HEK293 (cell line): ENCODE measurements around the gene MAN1C1.

ENCODE experiments used
- CTCF ChIA-PET: fragments of 350-600 bp; formaldehyde crosslinking; extraction: SDS; loops from one replicate; lab custom pipeline; 2021; ENCODE audit warnings: antibody characterized with exemption; lab: Yijun Ruan, JAX
- POLR2A ChIA-PET: fragments of 300-600 bp; formaldehyde crosslinking; extraction: SDS; loops from one replicate; lab custom pipeline; 2020; ENCODE audit warnings: antibody characterized with exemption, inconsistent platforms; lab: Yijun Ruan, JAX
- H3K27ac ChIP-seq: fragments of 200-500 bp; sonication (Bioruptor generic); 2 replicates; pipeline ENCODE4 v1.5.1; 2014; ENCODE audit warnings: low read depth, low read length, control low read depth, inconsistent platforms; ENCODE audit errors: extremely low read depth
- H3K36me3 ChIP-seq, 2 experiments: fragments of 200-500 bp in 1 of 2; sonication (Bioruptor generic) in 1 of 2; 1 replicate in 1 of 2; 2 replicates in 1 of 2; pipeline ENCODE4 v1.5.1; 2014 to 2017; ENCODE audit warnings: inconsistent platforms in 2 of 2, low read length in 2 of 2; ENCODE audit not compliant: control insufficient read depth in 2 of 2, insufficient read depth in 1 of 2
- H3K4me1 ChIP-seq: fragments of 200-500 bp; sonication (Bioruptor generic); 2 replicates; pipeline ENCODE4 v1.5.1; 2014; ENCODE audit warnings: mild to moderate bottlenecking, low read length, inconsistent platforms; ENCODE audit not compliant: control insufficient read depth, insufficient read depth
- H3K4me3 ChIP-seq: 2 replicates; pipeline ENCODE4 v1.5.1; 2011; ENCODE audit warnings: low read depth, mild to moderate bottlenecking, control low read depth, low read length, moderate library complexity
- H3K9me3 ChIP-seq: fragments of 200-500 bp; sonication (Bioruptor generic); 2 replicates; pipeline ENCODE4 v1.5.1; 2014; ENCODE audit warnings: low read depth, low read length, inconsistent platforms; ENCODE audit not compliant: control insufficient read depth, insufficient read depth
- GLI4 ChIP-seq: fragments of 450-650 bp; formaldehyde crosslinking; IDR thresholded peaks from 2 replicates; pipeline ENCODE4 v1.5.1; 2016; ENCODE audit warnings: missing biosample characterization, missing genetic modification characterization
- GLIS2 ChIP-seq: fragments of 450-650 bp; formaldehyde crosslinking; IDR thresholded peaks from 2 replicates; pipeline ENCODE4 v1.5.1; 2016; ENCODE audit warnings: missing biosample characterization, missing genetic modification characterization
- IKZF3 ChIP-seq: fragments of 450-650 bp; IDR thresholded peaks from 2 replicates; pipeline ENCODE4 v1.5.0; 2018; ENCODE audit warnings: missing biosample characterization, mild to moderate bottlenecking, missing genetic modification characterization, moderate library complexity
- KLF17 ChIP-seq: fragments of 450-650 bp; formaldehyde crosslinking; IDR thresholded peaks from 2 replicates; pipeline ENCODE4 v1.5.1; 2016; ENCODE audit warnings: missing biosample characterization, missing genetic modification characterization
- RBAK ChIP-seq: fragments of 450-650 bp; formaldehyde crosslinking; IDR thresholded peaks from 2 replicates; pipeline ENCODE4 v1.5.1; 2016; ENCODE audit warnings: missing biosample characterization, missing genetic modification characterization
- ZBTB26 ChIP-seq: fragments of 450-650 bp; formaldehyde crosslinking; optimal IDR thresholded peaks from 2 replicates; pipeline ENCODE3; 2016; ENCODE audit warnings: missing biosample characterization, mild to moderate bottlenecking, missing genetic modification characterization
- ZBTB6 ChIP-seq: fragments of 450-650 bp; formaldehyde crosslinking; IDR thresholded peaks from 2 replicates; pipeline ENCODE4 v1.5.1; 2017; ENCODE audit warnings: missing biosample characterization, missing genetic modification characterization
- ZFP3 ChIP-seq: fragments of 450-650 bp; formaldehyde crosslinking; IDR thresholded peaks from 2 replicates; pipeline ENCODE4 v1.5.1; 2016; ENCODE audit warnings: low read depth, missing biosample characterization, missing genetic modification characterization
- ZNF239 ChIP-seq: fragments of 450-650 bp; formaldehyde crosslinking; IDR thresholded peaks from 2 replicates; pipeline ENCODE4 v1.5.1; 2016; ENCODE audit warnings: missing biosample characterization, missing genetic modification characterization
- ZNF248 ChIP-seq: fragments of 450-650 bp; formaldehyde crosslinking; IDR thresholded peaks from 2 replicates; pipeline ENCODE4 v1.5.1; 2017; ENCODE audit warnings: missing biosample characterization, missing genetic modification characterization
- ZNF274 ChIP-seq, 2 experiments: fragments of 200-500 bp in 1 of 2; fragments of 450-650 bp in 1 of 2; sonication (Bioruptor generic) in 1 of 2; formaldehyde crosslinking in 1 of 2; IDR thresholded peaks; 2 replicates each; pipeline versions ENCODE4 v1.5.1 to v1.6.1; 2014 to 2016; ENCODE audit warnings: borderline replicate concordance in 1 of 2, inconsistent platforms in 1 of 2, low read length in 1 of 2, missing biosample characterization in 1 of 2, missing genetic modification characterization in 1 of 2
- ZNF341 ChIP-seq: fragments of 450-650 bp; formaldehyde crosslinking; IDR thresholded peaks from 2 replicates; pipeline ENCODE4; 2016; ENCODE audit warnings: low read depth, missing biosample characterization, missing genetic modification characterization
- ZNF398 ChIP-seq: fragments of 450-650 bp; formaldehyde crosslinking; IDR thresholded peaks from 2 replicates; pipeline ENCODE4 v1.5.1; 2017; ENCODE audit warnings: missing biosample characterization, missing genetic modification characterization
- ZNF549 ChIP-seq: fragments of 450-650 bp; IDR thresholded peaks from 2 replicates; pipeline ENCODE4 v1.5.1; 2018; ENCODE audit warnings: missing biosample characterization, missing genetic modification characterization, mild to moderate bottlenecking, inconsistent platforms, moderate library complexity
- ZNF623 ChIP-seq: fragments of 450-650 bp; formaldehyde crosslinking; IDR thresholded peaks from 2 replicates; pipeline ENCODE4 v1.5.1; 2016; ENCODE audit warnings: missing biosample characterization, missing genetic modification characterization
- ZNF629 ChIP-seq: fragments of 450-650 bp; formaldehyde crosslinking; IDR thresholded peaks from 2 replicates; pipeline ENCODE4 v1.5.1; 2017; ENCODE audit warnings: missing biosample characterization, missing genetic modification characterization
- ZNF670 ChIP-seq: fragments of 450-650 bp; formaldehyde crosslinking; IDR thresholded peaks from 2 replicates; pipeline ENCODE4 v1.5.1; 2016; ENCODE audit warnings: missing biosample characterization, missing genetic modification characterization, low read depth
- ZNF701 ChIP-seq: fragments of 450-650 bp; formaldehyde crosslinking; IDR thresholded peaks from 2 replicates; pipeline ENCODE4 v1.5.1; 2016; ENCODE audit warnings: missing biosample characterization, missing genetic modification characterization
- ZNF76 ChIP-seq: fragments of 450-650 bp; formaldehyde crosslinking; IDR thresholded peaks from 2 replicates; pipeline ENCODE4; 2016; ENCODE audit warnings: low read depth, missing biosample characterization, missing genetic modification characterization, borderline replicate concordance
- ZNF777 ChIP-seq: fragments of 450-650 bp; formaldehyde crosslinking; IDR thresholded peaks from 2 replicates; pipeline ENCODE4 v1.5.1; 2017; ENCODE audit warnings: missing biosample characterization, missing genetic modification characterization, borderline replicate concordance
- ZSCAN30 ChIP-seq: fragments of 450-650 bp; IDR thresholded peaks from 2 replicates; pipeline ENCODE4 v1.5.1; 2018; ENCODE audit warnings: missing biosample characterization, mild to moderate bottlenecking, missing genetic modification characterization, moderate library complexity
- ZXDB ChIP-seq: fragments of 450-650 bp; formaldehyde crosslinking; IDR thresholded peaks from 2 replicates; pipeline ENCODE4 v1.5.1; 2016; ENCODE audit warnings: missing biosample characterization, missing genetic modification characterization

MAN1C1 gene

GRCh38 chr1:25572708-25573590 lies 43.6 kb upstream of the MAN1C1 start (continued):
- 0 out of 2 replicates have a peak, but pooled peaks have one; percentile 27 for TF ChIP-seq ZBTB6 (tag by site-specific recombination)
- TF ChIP-seq ZNF629 (tag by site-specific recombination): no peak
- no peak for TF ChIP-seq RBAK (tag by site-specific recombination)
- no peak for TF ChIP-seq ZNF239 (tag by site-specific recombination)
- TF ChIP-seq GLIS2 (tag by site-specific recombination): no peak
- no peak for TF ChIP-seq ZFP3 (tag by site-specific recombination)
- TF ChIP-seq ZNF398 (tag by site-specific recombination): no peak

GRCh38 chr1:25573591-25573930 lies 43.0 kb upstream of the MAN1C1 start:
- CTCF ChIA-PET: interaction anchor here (0.5 to 3.1 kb wide), 14 partner anchors 9 to 328 kb away, joined by 3 to 19 read pairs (median 3); no protein-coding TSS in a partner anchor
- TF ChIP-seq ZSCAN30 (tag by site-specific recombination) (no peak), ZBTB26 (tag by site-specific recombination) (no peak), GLI4 (tag by site-specific recombination) (no peak), ZNF76 (no peak), ZNF341 (tag by site-specific recombination) (no peak), ZNF701 (tag by site-specific recombination) (no peak), IKZF3 (no peak), KLF17 (tag by site-specific recombination) (no peak), ZNF777 (tag by site-specific recombination) (no peak), ZXDB (no peak), ZNF623 (tag by site-specific recombination) (no peak), ZNF670 (tag by site-specific recombination) (no peak), ZNF549 (tag by site-specific recombination) (no peak), ZNF248 (tag by site-specific recombination) (no peak), ZNF274 (IDR thresholded peaks at IDR 0.05; ENCODE audit: low read length) (no peak), ZNF274 (tag by site-specific recombination; IDR thresholded peaks at IDR 0.05; ENCODE audit: borderline replicate concordance) (no peak)

More at GRCh38 chr1:25573591-25573930, 43.0 kb upstream of the MAN1C1 start:
- no peaks in the 10 kb centered on the region for H3K36me3 ChIP-seq
- no peak overlapping the region for H3K27ac ChIP-seq
- no peaks in the 10 kb centered on the region for H3K9me3 ChIP-seq
- no peak overlapping the region for H3K4me3 ChIP-seq
- POLR2A ChIA-PET: no interaction called here
- H3K4me1 ChIP-seq: peaks cover 1% of the 10 kb centered on the region
